Peyer's patch (tissue), 4 donors: ENCODE data around the gene EXOC3. TPM values are rescaled to one million over a fixed set of nuclear protein-coding genes. Genes with fewer than 3 reads are reported as not detected.
"Not testable (repeated sequence)": the region's sequence is repeated elsewhere in the genome, so short reads cannot be mapped to it uniquely, and the experiment has no call there.

ENCODE experiments used
- DNase-seq, 3 donors: peaks; one replicate each; pipeline ENCODE4 v3.0.0-alpha.2; 2017 to 2019
- H3K27ac ChIP-seq, 4 donors: fragments of 200-600 bp; sonication (generic); one replicate each; pipeline ENCODE4 v1.5.1; 2016 to 2019
- H3K27me3 ChIP-seq, 2 donors: fragments of 200-600 bp; sonication (generic); one replicate each; pipeline ENCODE4 v1.5.1; 2019
- H3K36me3 ChIP-seq, 3 donors: fragments of 200-600 bp; sonication (generic); one replicate each; pipeline ENCODE4 v1.5.1; 2016 to 2019
- H3K4me1 ChIP-seq, 4 donors: fragments of 200-600 bp; sonication (generic); one replicate each; pipeline ENCODE4 v1.5.1; 2016 to 2019
- H3K4me3 ChIP-seq, 4 donors: fragments of 200-600 bp; sonication (generic); 1 replicate in 3 of 4; 2 replicates in 1 of 4; pipeline ENCODE4 v1.5.1; 2016 to 2019; ENCODE audit warnings: mild to moderate bottlenecking in 1 of 4
- H3K9me3 ChIP-seq, 4 donors: fragments of 200-600 bp; sonication (generic); one replicate each; pipeline ENCODE4 v1.5.1; 2016 to 2019; ENCODE audit warnings: mild to moderate bottlenecking in 1 of 4
- CTCF ChIP-seq, 6 experiments: fragments of 450-650 bp in 4 of 6; fragments of 200-600 bp in 2 of 6; sonication (generic) in 1 of 6; IDR thresholded peaks; one replicate each; pipeline ENCODE4 v1.5.1; 2017 to 2019; ENCODE audit warnings: antibody characterized with exemption in 6 of 6, mild to moderate bottlenecking in 3 of 6, moderate library complexity in 1 of 6
- POLR2A ChIP-seq, 2 donors: fragments of 450-650 bp; IDR thresholded peaks; one replicate each; pipeline ENCODE4 v1.5.1; 2017; ENCODE audit warnings: antibody characterized with exemption in 2 of 2, mild to moderate bottlenecking in 2 of 2, moderate library complexity in 2 of 2
- total RNA-seq, 4 donors: library from RNA; depleted of rRNA; stranded (reverse); fragments of >200 nt; gene quantifications; one replicate each; pipeline ENCODE4 v1.1.0, GENCODE V29; 2016

Gene EXOC3
- total RNA-seq, 4 donors from 2014 or later: 74.3 to 201 (median 141) TPM

DNA sequence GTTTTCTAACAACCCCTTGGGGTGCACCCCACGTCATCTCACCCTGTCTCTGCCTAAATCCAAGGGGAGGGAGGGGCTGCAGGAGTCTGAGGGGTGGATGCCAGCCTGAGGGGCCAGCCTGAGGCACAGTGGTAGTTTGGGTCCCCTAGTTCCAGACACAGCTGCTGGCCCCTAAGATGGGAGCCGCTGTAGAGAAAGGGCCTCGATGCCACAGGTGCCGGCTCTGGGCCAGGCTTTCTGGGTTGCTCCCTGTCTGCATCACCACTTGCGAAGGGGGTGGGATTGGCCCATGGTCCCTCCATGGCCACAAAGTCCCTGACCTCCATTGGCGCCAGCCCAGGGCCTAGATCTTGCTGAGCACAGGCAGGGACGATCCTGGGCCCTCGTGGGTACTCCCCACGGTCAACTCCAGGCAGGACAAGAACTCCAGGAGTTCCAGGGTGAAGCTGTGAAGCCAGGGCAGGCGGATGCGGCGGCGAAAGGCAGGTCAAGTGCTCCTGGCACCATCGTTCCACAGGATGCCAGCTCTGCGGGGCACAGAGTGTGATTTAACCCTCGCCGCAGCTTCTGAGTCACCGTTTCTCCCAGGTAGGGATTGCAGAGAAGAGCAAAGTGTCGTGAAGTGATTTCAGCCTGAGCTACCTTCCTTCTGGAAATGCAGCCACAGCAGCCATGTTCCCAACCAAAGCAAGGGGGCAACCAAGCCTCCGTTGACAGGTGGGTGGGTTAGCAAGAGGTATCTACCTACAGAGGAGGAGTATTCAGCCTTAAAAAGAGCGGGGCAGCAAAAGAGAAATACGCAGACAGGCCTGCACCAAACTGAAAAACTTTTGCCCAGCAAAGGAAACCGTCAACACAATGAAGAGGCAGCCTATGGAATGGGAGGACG lies 41.6 kb upstream of the EXOC3 start:
- Histone ChIP-seq H3K4me3 (no peak overlapping the region), H3K4me1 (peaks cover 3 to 12% (median 10%) of the 10 kb centered on the region in 4 donors), H3K27ac (no peak overlapping the region), H3K27me3 (no peaks in the 10 kb centered on the region), H3K36me3 (no peaks in the 10 kb centered on the region), H3K9me3 (no peaks in the 10 kb centered on the region)
- no peak for TF ChIP-seq CTCF (IDR thresholded peaks at IDR 0.05)
- no peak for TF ChIP-seq POLR2A (IDR thresholded peaks at IDR 0.05)
- DNase-seq: peak; percentile 13 to 46 (median 43)

DNA sequence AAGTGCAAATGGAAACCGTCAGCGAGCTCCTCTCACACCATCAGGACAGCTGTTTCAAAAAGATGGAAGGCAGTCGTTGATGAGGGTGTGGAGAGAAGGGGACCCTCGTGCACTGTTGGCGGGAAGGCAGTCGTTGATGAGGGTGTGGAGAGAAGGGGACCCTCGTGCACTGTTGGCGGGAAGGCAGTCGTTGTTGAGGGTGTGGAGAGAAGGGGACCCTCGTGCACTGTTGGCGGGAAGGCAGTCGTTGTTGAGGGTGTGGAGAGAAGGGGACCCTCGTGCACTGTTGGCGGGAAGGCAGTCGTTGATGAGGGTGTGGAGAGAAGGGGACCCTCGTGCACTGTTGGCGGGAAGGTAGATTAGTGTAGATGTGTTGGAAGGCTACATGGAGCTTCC lies 40.8 kb upstream of the EXOC3 start:
- H3K4me1 ChIP-seq: peaks cover 3 to 12% (median 10%) of the 10 kb centered on the region in 4 donors
- H3K4me3 ChIP-seq, H3K27ac ChIP-seq, H3K9me3 ChIP-seq, H3K27me3 ChIP-seq, H3K36me3 ChIP-seq, DNase-seq: not testable (repeated sequence)

DNA sequence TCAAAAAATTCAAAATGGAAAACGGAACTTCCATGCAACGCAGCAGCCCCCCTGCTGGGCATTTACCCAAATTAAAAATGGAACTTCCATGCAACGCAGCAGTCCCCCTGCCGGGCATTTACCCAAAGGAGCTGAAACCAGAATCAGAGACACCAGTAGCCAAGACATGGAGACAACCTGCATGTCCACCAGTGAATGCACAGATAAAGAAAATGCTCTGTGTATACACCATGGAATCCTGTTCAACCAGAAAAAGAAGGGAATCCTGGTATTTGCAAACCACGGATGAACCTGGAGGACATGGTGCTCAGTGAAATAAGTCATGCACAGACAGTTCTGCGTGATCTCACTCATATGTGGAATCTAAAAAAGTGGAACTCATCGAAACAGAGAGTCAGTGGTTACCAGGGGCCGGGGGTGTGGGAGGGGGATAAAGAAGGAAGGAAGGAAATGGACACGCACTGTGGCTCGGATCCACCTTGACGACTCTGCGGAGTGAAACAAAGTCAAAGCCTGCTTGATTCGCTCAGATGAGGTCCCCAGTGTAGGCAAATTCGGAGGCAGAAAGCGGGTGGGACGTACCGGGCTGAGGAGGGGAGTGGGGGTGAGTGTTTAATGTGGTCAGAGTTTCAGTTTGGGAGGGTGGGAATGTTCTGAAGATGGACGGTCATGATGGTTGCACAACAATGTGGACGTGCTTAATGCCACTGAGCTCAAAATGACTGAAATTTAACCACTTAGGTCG lies 40.2 kb upstream of the EXOC3 start:
- H3K4me1 ChIP-seq: peaks cover 3 to 12% (median 10%) of the 10 kb centered on the region in 4 donors
- no peak overlapping the region for H3K4me3 ChIP-seq
- no peak overlapping the region for H3K27ac ChIP-seq
- no peaks in the 10 kb centered on the region for H3K27me3 ChIP-seq
- TF ChIP-seq CTCF (IDR thresholded peaks at IDR 0.05) (no peak), POLR2A (IDR thresholded peaks at IDR 0.05) (no peak)
- H3K36me3 ChIP-seq: no peaks in the 10 kb centered on the region
- H3K9me3 ChIP-seq: no peaks in the 10 kb centered on the region
- DNase-seq: peak in 2 of 3 donors; percentile 47 to 64

DNA sequence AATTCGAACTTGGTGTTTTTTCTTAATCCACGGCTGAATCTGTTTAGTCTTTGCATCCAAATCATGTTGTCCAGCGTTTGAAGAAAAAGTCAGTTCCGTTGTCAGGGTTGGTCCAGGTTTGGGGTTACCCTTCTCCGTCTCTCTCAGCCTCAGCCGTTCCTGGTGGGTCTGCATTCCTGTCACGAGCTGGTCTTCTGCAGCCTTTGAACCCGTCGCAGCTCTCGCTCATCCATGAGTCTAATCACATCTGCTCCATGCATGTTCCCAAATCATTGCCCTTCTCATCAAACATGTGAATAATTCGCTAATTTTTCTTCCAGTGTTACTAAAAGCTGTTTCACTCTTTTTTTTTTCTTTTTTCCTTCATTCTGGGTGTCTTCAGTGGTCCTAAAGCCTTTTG lies 39.0 kb upstream of the EXOC3 start:
- no peaks in the 10 kb centered on the region for H3K36me3 ChIP-seq
- no peaks in the 10 kb centered on the region for H3K9me3 ChIP-seq
- H3K4me3 ChIP-seq: no peak overlapping the region
- H3K27me3 ChIP-seq: no peaks in the 10 kb centered on the region
- TF ChIP-seq CTCF (IDR thresholded peaks at IDR 0.05): no peak
- no peak for TF ChIP-seq POLR2A (IDR thresholded peaks at IDR 0.05)
- H3K27ac ChIP-seq: no peak overlapping the region
- peaks cover 3 to 12% (median 10%) of the 10 kb centered on the region in 4 donors for H3K4me1 ChIP-seq
- peak in 1 of 3 donors; percentile 7 for DNase-seq

- peak in 1 of 3 donors; percentile 13 for DNase-seq
- no peak overlapping the region for H3K27ac ChIP-seq
- no peak overlapping the region for H3K4me3 ChIP-seq
- H3K4me1 ChIP-seq: peaks cover 0 to 8% (median 3%) of the 10 kb centered on the region in 4 donors
- H3K9me3 ChIP-seq: no peaks in the 10 kb centered on the region
- H3K27me3 ChIP-seq: no peaks in the 10 kb centered on the region
- no peak for TF ChIP-seq CTCF (IDR thresholded peaks at IDR 0.05)
- H3K36me3 ChIP-seq: no peaks in the 10 kb centered on the region
Measured at GRCh38 chr5:404666-405241, 38.2 kb upstream of the EXOC3 start.
